Astrocyte (in vitro differentiated cells and primary cell): ENCODE measurements around the gene NPHP4. TPM values are rescaled to one million over a fixed set of nuclear protein-coding genes. Genes with fewer than 3 reads are reported as not detected.

Experiments
- DNase-seq: peaks from one replicate; pipeline ENCODE4 v3.0.0-alpha.2; 2010; ENCODE audit warnings: low read depth
- FAIRE-seq: peaks from 2 replicates; lab custom pipeline; 2011; peaks lifted over from hg19 to GRCh38; lab: Jason Lieb, UNC
- H2AFZ ChIP-seq: 2 replicates; pipeline ENCODE4 v1.6.0; 2012; ENCODE audit warnings: low read depth, low read length, inconsistent platforms
- H3K27ac ChIP-seq: 2 replicates; pipeline ENCODE4 v1.5.1; 2011; ENCODE audit warnings: low read depth, low read length, inconsistent platforms
- H3K27me3 ChIP-seq: 2 replicates; pipeline ENCODE4 v1.6.0; 2011; ENCODE audit warnings: low read length, inconsistent platforms; ENCODE audit not compliant: insufficient read depth
- H3K36me3 ChIP-seq: 2 replicates; pipeline ENCODE4 v1.5.1; 2011; ENCODE audit warnings: low read length, inconsistent platforms; ENCODE audit not compliant: insufficient read depth
- H3K4me1 ChIP-seq: 2 replicates; pipeline ENCODE4 v1.5.1; 2011; ENCODE audit warnings: low read length, inconsistent platforms; ENCODE audit not compliant: insufficient read depth
- H3K4me2 ChIP-seq: 2 replicates; pipeline ENCODE4 v1.6.0; 2012; ENCODE audit warnings: low read length, inconsistent platforms
- H3K4me3 ChIP-seq: 2 replicates; pipeline ENCODE4 v1.5.1; 2011; ENCODE audit warnings: low read depth, mild to moderate bottlenecking, low read length, inconsistent platforms; ENCODE audit not compliant: insufficient read depth
- H3K79me2 ChIP-seq: 2 replicates; pipeline ENCODE4 v1.6.0; 2012; ENCODE audit warnings: mild to moderate bottlenecking, low read length, inconsistent platforms; ENCODE audit not compliant: insufficient read depth
- H3K9ac ChIP-seq: 2 replicates; pipeline ENCODE4 v1.6.0; 2012; ENCODE audit warnings: mild to moderate bottlenecking, low read length, inconsistent platforms
- H3K9me3 ChIP-seq: 2 replicates; pipeline ENCODE4 v1.5.1; 2012; ENCODE audit warnings: low read depth, mild to moderate bottlenecking, low read length, inconsistent platforms; ENCODE audit not compliant: insufficient read depth
- H4K20me1 ChIP-seq: 2 replicates; pipeline ENCODE4 v1.6.0; 2012; ENCODE audit warnings: low read length, inconsistent platforms; ENCODE audit not compliant: insufficient read depth
- H3K27ac Mint-ChIP-seq: one replicate; pipeline ENCODE4 v1.8.0; 2021; ENCODE audit warnings: mild to moderate bottlenecking, mixed read lengths; ENCODE audit not compliant: unreplicated experiment
- H3K27me3 Mint-ChIP-seq: one replicate; pipeline ENCODE4 v1.8.0; 2021; ENCODE audit warnings: low read depth, mixed read lengths; ENCODE audit not compliant: unreplicated experiment
- H3K36me3 Mint-ChIP-seq: one replicate; pipeline ENCODE4 v1.8.0; 2021; ENCODE audit warnings: low read depth, mixed read lengths; ENCODE audit not compliant: unreplicated experiment
- H3K4me1 Mint-ChIP-seq: one replicate; pipeline ENCODE4 v1.8.0; 2021; ENCODE audit warnings: low read depth, mixed read lengths; ENCODE audit not compliant: unreplicated experiment
- H3K4me3 Mint-ChIP-seq: one replicate; pipeline ENCODE4 v1.8.0; 2021; ENCODE audit warnings: mild to moderate bottlenecking, moderate library complexity, mixed read lengths; ENCODE audit not compliant: unreplicated experiment
- H3K9me3 Mint-ChIP-seq: one replicate; pipeline ENCODE4 v1.8.0; 2021; ENCODE audit warnings: mild to moderate bottlenecking, mixed read lengths; ENCODE audit not compliant: unreplicated experiment
- CTCF ChIP-seq: IDR thresholded peaks from 2 replicates; pipeline ENCODE4 v1.5.1; 2011; ENCODE audit warnings: low read depth, mild to moderate bottlenecking, inconsistent platforms, low read length, moderate library complexity; ENCODE audit not compliant: insufficient read depth
- EZH2 ChIP-seq: IDR thresholded peaks from 2 replicates; pipeline ENCODE4 v1.6.1; 2012; ENCODE audit warnings: mild to moderate bottlenecking, low read length, inconsistent platforms; ENCODE audit not compliant: insufficient read depth
- total RNA-seq: library from RNA; stranded (reverse); gene quantifications from 2 replicates; pipeline ENCODE4 v1.2.1, GENCODE V29; 2021

The NPHP4 gene
- total RNA-seq, 1 donor from 2014 or later = 8.4 TPM

GRCh38 chr1:5890346-5891106 lies 101.7 kb downstream of the NPHP4 start:
- Histone ChIP-seq H3K27me3 (no peaks in the 10 kb centered on the region), H2AFZ (no peak overlapping the region), H3K4me2 (no peak overlapping the region), H3K4me3 (no peak overlapping the region), H3K9me3 (no peaks in the 10 kb centered on the region), H3K36me3 (no peaks in the 10 kb centered on the region), H4K20me1 (no peaks in the 10 kb centered on the region), H3K9ac (no peak overlapping the region), H3K79me2 (no peaks in the 10 kb centered on the region), H3K4me1 (no peaks in the 10 kb centered on the region), H3K27ac (no peak overlapping the region)
- Mint-ChIP-seq H3K27me3 (no peaks in the 10 kb centered on the region), H3K9me3 (peaks cover 3% of the 10 kb centered on the region), H3K27ac (no peak overlapping the region), H3K4me1 (peaks cover 2% of the 10 kb centered on the region), H3K36me3 (peaks cover 13% of the 10 kb centered on the region), H3K4me3 (no peak overlapping the region)
- FAIRE-seq (no peak), DNase-seq (no peak)
- TF ChIP-seq CTCF (no peak), EZH2 (no peak)

- Histone ChIP-seq H3K4me2 (no peak overlapping the region), H3K9me3 (no peaks in the 10 kb centered on the region), H3K9ac (no peak overlapping the region), H3K27me3 (no peaks in the 10 kb centered on the region), H4K20me1 (no peaks in the 10 kb centered on the region), H3K4me3 (no peak overlapping the region), H3K36me3 (no peaks in the 10 kb centered on the region), H2AFZ (no peak overlapping the region), H3K4me1 (no peaks in the 10 kb centered on the region), H3K27ac (no peak overlapping the region), H3K79me2 (no peaks in the 10 kb centered on the region)
- Mint-ChIP-seq H3K4me3 (no peak overlapping the region), H3K4me1 (peaks cover 2% of the 10 kb centered on the region), H3K27ac (no peak overlapping the region), H3K9me3 (peaks cover 3% of the 10 kb centered on the region), H3K36me3 (peaks cover 13% of the 10 kb centered on the region), H3K27me3 (no peaks in the 10 kb centered on the region)
- TF ChIP-seq EZH2 = no peak
- no peak for TF ChIP-seq CTCF
- DNase-seq = no peak
- no peak for FAIRE-seq
These were observed 102.3 kb downstream of the NPHP4 start for GRCh38 chr1:5889901-5890300.

GRCh38 chr1:5889462-5889861 lies 102.8 kb downstream of the NPHP4 start:
- no peak overlapping the region for H3K4me3 ChIP-seq
- H2AFZ ChIP-seq = no peak overlapping the region
- H3K36me3 ChIP-seq = no peaks in the 10 kb centered on the region
- peaks cover 3% of the 10 kb centered on the region for H3K9me3 Mint-ChIP-seq
- no peak overlapping the region for H3K4me2 ChIP-seq
- H3K27ac Mint-ChIP-seq = no peak overlapping the region
- H4K20me1 ChIP-seq = no peaks in the 10 kb centered on the region
- peaks cover 9% of the 10 kb centered on the region for H3K36me3 Mint-ChIP-seq
- no peaks in the 10 kb centered on the region for H3K9me3 ChIP-seq
- no peaks in the 10 kb centered on the region for H3K27me3 ChIP-seq
- H3K4me1 ChIP-seq = no peaks in the 10 kb centered on the region
- H3K27me3 Mint-ChIP-seq = no peaks in the 10 kb centered on the region
- H3K9ac ChIP-seq = no peak overlapping the region
- H3K4me3 Mint-ChIP-seq = no peak overlapping the region
- H3K4me1 Mint-ChIP-seq = peaks cover 2% of the 10 kb centered on the region
- TF ChIP-seq EZH2 = no peak
- TF ChIP-seq CTCF = no peak
- no peak overlapping the region for H3K27ac ChIP-seq
- FAIRE-seq (no peak), DNase-seq (no peak)
- H3K79me2 ChIP-seq = no peaks in the 10 kb centered on the region
